CD4-positive, alpha-beta T cell treated with Interferon gamma for 1 hour (primary cell): ENCODE measurements around the gene DTWD2.
"Not testable (repeated sequence)": the region's sequence is repeated elsewhere in the genome, so short reads cannot be mapped to it uniquely, and the experiment has no call there.

ENCODE experiments used
- DNase-seq: peaks from one replicate; pipeline ENCODE4 v3.0.0-alpha.2; 2020

DTWD2 gene

GRCh38 chr5:118857700-118858099 lies 130.6 kb downstream of the DTWD2 start:
- DNase-seq = no peak

- no peak for DNase-seq
Observed at GRCh38 chr5:118854819-118855218, 133.5 kb downstream of the DTWD2 start.

DNA sequence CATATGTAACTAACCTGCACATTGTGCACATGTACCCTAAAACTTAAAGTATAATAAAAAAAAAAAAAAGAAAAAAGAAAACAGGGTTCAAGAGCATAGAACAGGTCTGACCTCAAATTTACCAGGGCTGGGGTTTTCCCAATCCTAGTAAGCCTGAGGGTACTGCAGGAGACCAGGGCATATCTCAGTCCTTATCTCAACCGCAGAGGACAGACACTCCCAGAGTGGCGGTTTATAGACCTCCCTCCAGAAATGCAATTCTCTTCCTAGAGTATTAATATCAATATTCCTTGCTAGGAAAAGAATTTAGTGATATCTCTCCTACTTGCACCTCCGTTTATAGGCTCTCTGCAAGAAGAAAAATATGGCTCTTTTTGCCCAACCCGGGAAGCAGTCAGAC lies 136.6 kb downstream of the DTWD2 start:
- DNase-seq = not testable (repeated sequence)

DNA sequence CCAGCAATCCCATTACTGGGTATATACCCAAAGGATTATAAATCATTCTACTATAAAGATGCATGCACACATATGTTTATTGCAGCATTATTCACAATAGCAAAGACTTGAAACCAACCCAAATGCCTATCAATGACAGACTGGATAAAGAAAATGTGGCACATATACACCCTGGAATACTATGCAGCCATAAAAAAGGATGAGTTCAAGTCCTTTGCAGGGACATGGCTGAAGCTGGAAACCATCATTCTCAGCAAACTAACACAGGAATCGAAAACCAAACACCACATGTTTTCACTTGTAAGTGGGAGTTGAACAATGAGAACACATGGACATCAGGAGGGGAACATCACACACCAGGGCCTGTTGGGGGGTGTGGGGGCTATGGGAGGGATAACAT lies 138.8 kb downstream of the DTWD2 start:
- not testable (repeated sequence) for DNase-seq

DNA sequence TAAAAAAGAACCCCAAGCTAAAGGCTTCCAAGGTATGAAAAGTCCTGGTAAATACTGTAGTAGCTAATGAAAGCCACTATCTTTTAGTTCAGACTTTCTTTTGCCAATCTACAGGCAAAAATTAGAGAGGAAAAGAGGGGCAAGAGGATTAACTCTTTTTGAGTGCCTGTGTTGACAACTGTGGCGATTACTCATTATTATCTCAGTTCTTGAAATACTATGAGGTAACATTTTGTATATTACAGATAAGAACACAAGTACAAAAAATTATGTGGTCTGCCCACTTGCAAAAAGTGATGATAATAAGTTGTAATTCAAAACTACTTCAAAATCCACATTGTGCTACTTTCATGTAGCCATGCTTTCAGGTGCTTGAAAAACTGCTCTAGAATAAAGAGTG lies 144.0 kb downstream of the DTWD2 start:
- no peak for DNase-seq

GRCh38 chr5:118834710-118835109 lies 153.6 kb downstream of the DTWD2 start:
- DNase-seq = no peak

GRCh38 chr5:118832974-118833373 lies 155.4 kb downstream of the DTWD2 start:
- no peak for DNase-seq

- DNase-seq = no peak
Observed at GRCh38 chr5:118825226-118825625, 163.1 kb downstream of the DTWD2 start.

GRCh38 chr5:118818604-118819003 lies 169.7 kb downstream of the DTWD2 start:
- no peak for DNase-seq

- no peak for DNase-seq
Observed at GRCh38 chr5:118808441-118808840, 179.9 kb downstream of the DTWD2 start.

- no peak for DNase-seq
Observed at GRCh38 chr5:118806571-118806970, 181.8 kb downstream of the DTWD2 start.

GRCh38 chr5:118802335-118802734 lies 186.0 kb downstream of the DTWD2 start:
- no peak for DNase-seq

DNA sequence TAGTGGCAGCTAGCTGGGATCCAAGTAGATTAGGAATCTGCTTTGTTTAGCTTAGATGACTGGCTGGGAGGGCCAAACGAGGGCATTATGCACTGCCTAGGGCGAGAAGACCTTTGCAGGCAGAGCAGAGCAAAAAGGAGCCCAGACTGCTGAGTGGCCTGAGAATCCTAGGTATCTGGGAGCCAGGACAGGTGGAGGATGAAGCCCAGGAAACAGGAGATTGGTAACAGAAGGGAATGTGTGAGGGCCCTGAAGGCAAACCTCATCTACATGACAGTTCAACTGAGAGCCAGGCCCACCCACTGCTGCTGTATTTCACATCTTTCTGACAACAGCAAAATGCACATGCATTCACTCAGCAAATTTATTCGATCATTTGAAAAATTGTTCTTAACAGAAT lies 192.3 kb downstream of the DTWD2 start:
- no peak for DNase-seq

DNA sequence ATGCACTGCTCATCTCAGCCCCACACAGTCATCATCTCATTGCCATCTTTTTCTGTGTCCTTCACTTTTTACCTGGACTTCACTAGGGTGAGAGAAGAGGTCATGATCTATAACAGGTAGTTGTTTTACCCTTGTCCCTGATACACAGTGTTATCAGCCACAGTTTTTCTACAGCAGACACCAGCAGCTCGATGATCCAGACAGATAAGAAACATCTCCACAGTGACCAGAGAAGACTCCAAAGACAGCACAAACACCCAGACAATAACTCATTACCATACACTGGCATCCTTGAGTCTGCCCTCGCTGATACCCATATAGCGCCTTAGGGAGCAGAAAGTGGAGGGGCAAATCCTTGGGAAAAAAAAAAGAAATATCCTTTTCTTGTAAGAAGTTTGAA lies 194.1 kb downstream of the DTWD2 start:
- no peak for DNase-seq

GRCh38 chr5:118793652-118794051 lies 194.7 kb downstream of the DTWD2 start:
- no peak for DNase-seq

DNA sequence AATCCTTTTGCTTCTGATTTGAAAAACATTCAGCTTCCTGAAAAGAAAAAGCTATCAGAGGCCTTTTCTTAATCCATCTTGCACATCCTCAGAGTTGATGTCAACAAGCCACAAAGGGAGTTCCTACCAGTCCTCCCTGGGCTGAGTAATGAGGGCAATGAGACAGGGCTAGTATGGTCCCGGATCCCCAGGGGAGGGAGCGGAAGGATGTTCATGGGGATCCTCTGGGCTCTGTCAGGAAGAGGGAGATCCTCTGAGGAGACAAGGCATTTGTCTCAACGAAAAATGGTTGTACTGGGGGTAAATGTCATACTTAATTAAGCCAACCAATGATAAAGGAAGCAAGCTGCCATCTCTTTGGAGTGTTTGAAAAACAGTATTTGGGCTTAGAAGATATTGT lies 195.3 kb downstream of the DTWD2 start:
- DNase-seq = no peak

DNA sequence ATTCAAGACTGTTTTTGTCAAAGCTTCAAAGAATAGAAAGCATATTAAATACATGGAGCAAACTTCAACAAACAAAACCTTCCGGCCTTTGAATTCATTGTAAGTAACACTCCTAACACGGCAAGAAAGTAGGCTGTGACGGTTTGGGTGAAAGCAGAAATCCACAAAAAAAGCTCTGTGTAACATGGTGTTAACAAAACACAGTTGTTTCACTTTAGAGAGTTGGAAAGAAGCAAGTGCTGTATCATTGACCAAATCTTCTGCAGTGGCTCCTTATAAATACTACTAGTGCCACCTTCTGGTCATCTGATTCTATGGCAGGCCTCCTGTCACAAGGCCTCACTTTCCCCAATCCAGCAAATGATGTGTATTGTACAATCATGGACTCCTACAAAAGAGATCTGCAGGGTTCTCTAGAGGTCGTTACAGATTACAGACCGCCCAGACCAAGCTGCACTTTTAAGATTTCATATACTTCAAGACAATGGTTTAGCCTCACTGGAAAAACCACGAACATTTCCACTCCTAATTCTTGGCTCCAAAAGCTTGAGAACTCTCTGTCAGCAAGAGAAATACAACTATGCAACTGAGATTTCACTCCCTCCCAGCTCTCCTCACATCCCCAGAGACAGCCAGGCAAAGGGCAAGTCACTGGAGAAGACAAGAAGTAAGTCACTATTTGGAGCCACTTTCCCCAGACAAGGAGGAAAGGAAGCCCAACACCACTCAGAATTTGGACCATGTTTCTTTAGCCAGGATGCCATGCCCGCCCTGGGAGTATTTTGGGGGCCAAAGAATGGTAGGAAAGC lies 196.2 kb downstream of the DTWD2 start:
- no peak for DNase-seq

- no peak for DNase-seq
Observed at GRCh38 chr5:118789366-118789765, 199.0 kb downstream of the DTWD2 start.

- DNase-seq = no peak
Observed at GRCh38 chr5:118788351-118788750, 200.0 kb downstream of the DTWD2 start.
